Neural crest cell (in vitro differentiated cells): ENCODE results near the gene ADGRG6. TPM values are rescaled to one million over a fixed set of nuclear protein-coding genes. Genes with fewer than 3 reads are reported as not detected.

Source experiments
- DNase-seq: peaks from one replicate; pipeline ENCODE4 v3.0.0; 2021; ENCODE audit warnings: low read depth, mixed read lengths, low spot score
- H3K27ac Mint-ChIP-seq: one replicate; pipeline ENCODE4 v1.8.0; 2021; ENCODE audit warnings: mild to moderate bottlenecking, mixed read lengths; ENCODE audit not compliant: unreplicated experiment
- H3K27me3 Mint-ChIP-seq: 2 replicates; pipeline ENCODE4 v1.8.0; 2021; ENCODE audit warnings: low read depth, mild to moderate bottlenecking, mixed read lengths
- H3K36me3 Mint-ChIP-seq: 2 replicates; pipeline ENCODE4 v1.8.0; 2021; ENCODE audit warnings: low read depth, mild to moderate bottlenecking, mixed read lengths
- H3K4me1 Mint-ChIP-seq: 2 replicates; pipeline ENCODE4 v1.8.0; 2021; ENCODE audit warnings: mixed read lengths
- H3K4me3 Mint-ChIP-seq: one replicate; pipeline ENCODE4 v1.8.0; 2021; ENCODE audit warnings: mild to moderate bottlenecking, mixed read lengths
- H3K9me3 Mint-ChIP-seq: 2 replicates; pipeline ENCODE4 v1.8.0; 2021; ENCODE audit warnings: mixed read lengths
- total RNA-seq: library from RNA; stranded (reverse); gene quantifications from 2 replicates; pipeline ENCODE4 v1.2.1, GENCODE V29; 2021
- TF ChIP-seq, protein P1 (sequence below): fragments of 200-600 bp; sonication (generic); conservative IDR thresholded peaks from 2 replicates; pipeline ENCODE4 v1.5.0; 2021; ENCODE audit warnings: antibody characterized with exemption, mild to moderate bottlenecking

ADGRG6 gene
- total RNA-seq, 1 donor from 2014 or later: 78.9 TPM

DNA sequence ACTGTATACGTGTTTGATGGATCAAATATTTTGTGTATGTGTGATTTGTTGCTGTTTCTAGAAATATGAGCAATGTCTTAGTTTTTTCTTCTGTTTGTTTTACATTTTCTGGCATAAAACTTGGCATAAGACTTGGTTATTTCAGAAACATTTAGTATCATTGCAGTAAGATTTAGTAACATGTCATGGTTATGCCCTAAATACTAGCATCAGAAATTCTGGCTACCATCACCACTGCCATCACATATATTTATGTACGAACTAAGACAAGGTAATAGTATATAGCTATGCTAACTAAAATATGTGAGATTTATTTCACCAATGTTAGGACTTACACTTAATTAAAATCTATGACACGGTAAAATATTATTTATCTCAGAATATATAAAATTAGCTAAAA is 10.3 kb upstream of the ADGRG6 start:
- H3K9me3 Mint-ChIP-seq: peaks cover 8% of the 10 kb centered on the region
- no peak for DNase-seq
- no peaks in the 10 kb centered on the region for H3K27me3 Mint-ChIP-seq
- peaks cover 4% of the 10 kb centered on the region for H3K36me3 Mint-ChIP-seq
- no peak overlapping the region for H3K4me3 Mint-ChIP-seq
- no peak overlapping the region for H3K27ac Mint-ChIP-seq
- TF ChIP-seq, protein P1, sequence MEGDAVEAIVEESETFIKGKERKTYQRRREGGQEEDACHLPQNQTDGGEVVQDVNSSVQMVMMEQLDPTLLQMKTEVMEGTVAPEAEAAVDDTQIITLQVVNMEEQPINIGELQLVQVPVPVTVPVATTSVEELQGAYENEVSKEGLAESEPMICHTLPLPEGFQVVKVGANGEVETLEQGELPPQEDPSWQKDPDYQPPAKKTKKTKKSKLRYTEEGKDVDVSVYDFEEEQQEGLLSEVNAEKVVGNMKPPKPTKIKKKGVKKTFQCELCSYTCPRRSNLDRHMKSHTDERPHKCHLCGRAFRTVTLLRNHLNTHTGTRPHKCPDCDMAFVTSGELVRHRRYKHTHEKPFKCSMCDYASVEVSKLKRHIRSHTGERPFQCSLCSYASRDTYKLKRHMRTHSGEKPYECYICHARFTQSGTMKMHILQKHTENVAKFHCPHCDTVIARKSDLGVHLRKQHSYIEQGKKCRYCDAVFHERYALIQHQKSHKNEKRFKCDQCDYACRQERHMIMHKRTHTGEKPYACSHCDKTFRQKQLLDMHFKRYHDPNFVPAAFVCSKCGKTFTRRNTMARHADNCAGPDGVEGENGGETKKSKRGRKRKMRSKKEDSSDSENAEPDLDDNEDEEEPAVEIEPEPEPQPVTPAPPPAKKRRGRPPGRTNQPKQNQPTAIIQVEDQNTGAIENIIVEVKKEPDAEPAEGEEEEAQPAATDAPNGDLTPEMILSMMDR: no peak
- peaks cover 11% of the 10 kb centered on the region for H3K4me1 Mint-ChIP-seq

DNA sequence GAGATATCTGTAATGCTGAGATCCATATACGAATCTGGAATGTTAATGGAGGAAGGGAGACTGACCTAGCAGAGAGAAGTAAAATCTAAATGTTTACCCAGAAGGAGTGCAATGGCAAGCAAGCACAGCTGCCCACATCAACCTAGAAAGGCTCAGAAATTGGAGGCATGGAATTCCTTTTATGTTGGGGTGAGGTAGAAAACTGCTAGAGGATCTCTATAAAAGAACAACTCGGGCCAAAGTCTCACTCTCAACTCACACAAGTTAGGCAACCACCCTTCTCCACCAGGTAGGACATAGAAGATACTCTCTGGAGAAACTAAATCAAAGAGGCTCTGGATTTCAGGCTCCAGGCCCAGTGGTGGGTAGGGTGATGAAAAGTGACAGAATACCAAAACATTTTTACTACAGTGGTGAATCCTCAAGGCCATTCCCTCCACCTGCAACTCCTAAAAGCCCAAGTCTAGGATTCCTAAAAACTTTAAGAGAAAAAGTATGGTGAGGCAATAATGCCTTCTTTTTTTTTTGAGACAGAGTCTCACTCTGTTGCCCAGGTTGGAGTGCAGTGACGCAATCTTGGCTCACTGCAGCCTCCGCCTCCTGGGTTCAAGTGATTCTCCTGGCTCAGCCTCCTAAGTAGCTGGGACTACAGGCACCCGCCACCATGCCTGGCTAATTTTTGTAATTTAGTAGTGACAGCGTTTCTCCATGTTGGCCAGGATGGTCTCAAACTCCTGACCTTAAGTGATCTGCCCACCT is 9.5 kb upstream of the ADGRG6 start:
- H3K36me3 Mint-ChIP-seq: peaks cover 4% of the 10 kb centered on the region
- H3K4me3 Mint-ChIP-seq: no peak overlapping the region
- H3K9me3 Mint-ChIP-seq: peaks cover 8% of the 10 kb centered on the region
- peaks cover 17% of the 10 kb centered on the region for H3K4me1 Mint-ChIP-seq
- no peak for DNase-seq
- H3K27ac Mint-ChIP-seq: peak overlapping the region; percentile 16
- H3K27me3 Mint-ChIP-seq: no peaks in the 10 kb centered on the region
- TF ChIP-seq, protein P1: no peak

DNA sequence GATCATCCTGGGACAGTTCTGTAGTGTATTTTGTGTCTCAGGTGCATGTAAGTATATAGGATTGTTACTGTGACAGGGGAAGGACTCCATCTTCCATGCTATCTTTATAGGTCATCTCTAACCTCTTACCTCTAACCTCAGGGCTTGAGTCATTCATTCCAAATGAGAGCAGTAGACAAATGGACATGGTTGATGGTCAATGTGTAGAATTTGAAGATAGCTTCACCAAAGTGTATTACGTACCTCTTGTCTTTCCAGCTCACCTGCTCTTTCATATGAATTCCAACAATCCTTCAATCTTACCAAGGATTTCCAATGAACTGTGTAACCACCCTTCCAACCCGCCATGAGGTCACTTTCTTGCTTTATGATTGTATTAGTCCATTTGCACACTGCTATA is 8.7 kb upstream of the ADGRG6 start:
- H3K27ac Mint-ChIP-seq: no peak overlapping the region
- H3K9me3 Mint-ChIP-seq: peaks cover 8% of the 10 kb centered on the region
- peaks cover 4% of the 10 kb centered on the region for H3K36me3 Mint-ChIP-seq
- TF ChIP-seq, protein P1: no peak
- no peaks in the 10 kb centered on the region for H3K27me3 Mint-ChIP-seq
- H3K4me1 Mint-ChIP-seq: peaks cover 23% of the 10 kb centered on the region
- no peak for DNase-seq
- no peak overlapping the region for H3K4me3 Mint-ChIP-seq

DNA sequence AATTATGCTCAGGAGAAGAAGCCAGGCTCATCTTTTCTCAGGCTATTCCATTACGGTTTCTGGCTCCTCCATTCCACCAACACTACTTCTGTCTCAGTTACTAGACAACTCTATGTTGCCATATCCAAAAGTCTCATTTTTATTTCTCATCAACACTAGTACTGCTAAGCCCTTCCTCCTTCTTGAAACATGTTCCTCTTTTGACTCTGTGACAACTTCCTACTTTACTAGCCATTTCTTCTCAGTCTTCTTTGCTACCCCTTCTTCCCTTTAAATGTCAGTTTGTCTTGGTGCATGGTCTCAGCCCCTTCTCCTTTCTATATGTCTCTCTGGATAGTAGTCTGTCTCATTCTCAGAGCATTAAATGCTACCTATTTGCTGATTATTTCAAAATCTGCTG is 7.1 kb upstream of the ADGRG6 start:
- no peaks in the 10 kb centered on the region for H3K27me3 Mint-ChIP-seq
- H3K27ac Mint-ChIP-seq: no peak overlapping the region
- H3K4me1 Mint-ChIP-seq: peaks cover 34% of the 10 kb centered on the region
- H3K36me3 Mint-ChIP-seq: peaks cover 4% of the 10 kb centered on the region
- H3K4me3 Mint-ChIP-seq: no peak overlapping the region
- TF ChIP-seq, protein P1: no peak
- peaks cover 8% of the 10 kb centered on the region for H3K9me3 Mint-ChIP-seq
- DNase-seq: no peak

DNA sequence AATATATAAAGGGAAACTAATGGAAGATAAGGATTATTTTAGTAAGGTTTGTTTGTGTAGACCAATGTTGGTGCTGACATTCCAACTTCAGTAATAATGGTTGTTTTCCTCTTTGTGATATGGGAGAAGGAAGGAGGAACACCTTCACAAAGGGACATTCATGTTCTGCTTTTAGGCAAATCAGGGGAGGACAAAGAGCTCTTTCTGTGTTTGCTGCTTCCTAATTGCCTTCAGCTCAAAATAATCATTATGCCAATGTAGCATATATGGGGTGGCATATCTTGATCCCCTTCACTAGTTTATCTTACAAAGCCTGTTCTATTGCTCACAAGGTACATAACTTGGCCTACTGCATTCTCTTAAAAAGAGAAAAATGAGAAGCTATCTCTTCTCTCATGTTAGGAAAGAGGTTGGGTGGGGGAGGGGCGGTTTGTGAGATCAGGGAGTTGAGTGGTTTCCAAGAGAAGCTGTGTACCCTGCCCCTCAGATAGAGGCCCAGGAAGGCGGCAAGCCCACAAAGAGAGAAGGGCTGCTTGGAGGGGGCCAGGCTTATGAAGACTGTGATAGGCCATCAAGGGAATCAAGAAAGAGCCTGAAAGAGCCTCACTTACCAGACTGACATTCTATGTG is 4.7 kb upstream of the ADGRG6 start:
- TF ChIP-seq, protein P1: no peak
- Mint-ChIP-seq H3K27ac (peak overlapping the region; percentile 94), H3K36me3 (peaks cover 4% of the 10 kb centered on the region), H3K4me1 (peaks cover 45% of the 10 kb centered on the region), H3K9me3 (peaks cover 6% of the 10 kb centered on the region), H3K27me3 (peaks cover 10% of the 10 kb centered on the region), H3K4me3 (peak overlapping the region; percentile 84)
- peak; percentile 49 for DNase-seq
